Neural cell (in vitro differentiated cells): ENCODE measurements around the gene ANKFY1.
A peak's percentile ranks its signal among the peaks of the same experiment; 100 is the strongest.

ENCODE experiments used
- CTCF ChIP-seq: fragments of 450-650 bp; IDR thresholded peaks from 2 replicates; pipeline ENCODE4 v1.5.1; 2014; ENCODE audit warnings: antibody characterized with exemption, mild to moderate bottlenecking, moderate library complexity; ENCODE audit not compliant: poor library complexity, severe bottlenecking
- EP300 ChIP-seq: fragments of 450-650 bp; conservative IDR thresholded peaks from 2 replicates; pipeline ENCODE4 v1.6.1; 2014; ENCODE audit warnings: antibody characterized with exemption, mild to moderate bottlenecking, moderate library complexity; ENCODE audit not compliant: poor library complexity, severe bottlenecking
- EZH2 ChIP-seq: fragments of 200-600, 300-800 bp; shearing (Covaris generic), sonication (generic); IDR thresholded peaks from 2 replicates; pipeline ENCODE4 v1.6.1; 2014; ENCODE audit warnings: antibody characterized with exemption, low read length, borderline replicate concordance, mild to moderate bottlenecking; ENCODE audit not compliant: insufficient read depth, poor library complexity, severe bottlenecking
- MXI1 ChIP-seq: fragments of 450-650 bp; conservative IDR thresholded peaks from 2 replicates; pipeline ENCODE4 v1.6.1; 2014; ENCODE audit warnings: antibody characterized with exemption, mild to moderate bottlenecking; ENCODE audit not compliant: poor library complexity, severe bottlenecking
- RAD21 ChIP-seq: fragments of 450-650 bp; conservative IDR thresholded peaks from 2 replicates; pipeline ENCODE4 v1.6.1; 2014; ENCODE audit warnings: antibody characterized with exemption, mild to moderate bottlenecking, moderate library complexity
- REST ChIP-seq: IDR thresholded peaks from 2 replicates; pipeline ENCODE4 v1.6.1; 2012; ENCODE audit warnings: borderline replicate concordance

GRCh38 chr17:4263282-4264215 is at the start of gene ANKFY1:
- TF ChIP-seq EZH2 (no peak), CTCF (peak; percentile 74), MXI1 (peak; percentile 92), REST (no peak), EP300 (peak; percentile 66), RAD21 (peak; percentile 70)
